Neural cell (in vitro differentiated cells): ENCODE measurements around the gene COL4A2. TPM values are rescaled to one million over a fixed set of nuclear protein-coding genes. Genes with fewer than 3 reads are reported as not detected.

Source experiments
- H2AFZ ChIP-seq: fragments of 200-600, 300-800 bp; sonication (generic), shearing (Covaris generic); 2 replicates; pipeline ENCODE4 v1.6.0; 2014; ENCODE audit warnings: low read depth, mild to moderate bottlenecking, antibody characterized with exemption, low read length, moderate library complexity
- H3F3A ChIP-seq: fragments of 200-600 bp; shearing (Covaris generic); 2 replicates; pipeline ENCODE4 v1.6.1; 2016; ENCODE audit warnings: mild to moderate bottlenecking, moderate library complexity, mixed read lengths, antibody characterized with exemption, low read length; ENCODE audit not compliant: insufficient read depth, poor library complexity, severe bottlenecking
- H3K27ac ChIP-seq: fragments of 200-600, 300-800 bp; sonication (generic), shearing (Covaris generic); 2 replicates; pipeline ENCODE4 v1.5.1; 2014; ENCODE audit warnings: mild to moderate bottlenecking, low read length, moderate library complexity
- H3K27me3 ChIP-seq: fragments of 300-800, 200-600 bp; sonication (generic), shearing (Covaris generic); 2 replicates; pipeline ENCODE4 v1.6.0; 2014; ENCODE audit warnings: mild to moderate bottlenecking, low read depth, low read length, moderate library complexity; ENCODE audit not compliant: insufficient read depth
- H3K36me3 ChIP-seq: fragments of 300-800, 200-600 bp; sonication (generic), shearing (Covaris generic); 2 replicates; pipeline ENCODE4 v1.5.1; 2014; ENCODE audit warnings: mild to moderate bottlenecking, antibody characterized with exemption, low read length, moderate library complexity; ENCODE audit not compliant: insufficient read depth
- H3K4me2 ChIP-seq: fragments of 300-800, 200-600 bp; sonication (generic), shearing (Covaris generic); 2 replicates; pipeline ENCODE4 v1.6.0; 2014; ENCODE audit warnings: mild to moderate bottlenecking, low read length
- H3K4me3 ChIP-seq: fragments of 300-800, 200-600 bp; sonication (generic), shearing (Covaris generic); 2 replicates; pipeline ENCODE4 v1.5.1; 2014; ENCODE audit warnings: mild to moderate bottlenecking, low read length, moderate library complexity
- H3K79me2 ChIP-seq: fragments of 200-600 bp; shearing (Covaris generic); replicated peaks from 2 replicates; pipeline ENCODE4 v1.6.0; 2014; ENCODE audit warnings: mild to moderate bottlenecking, low read length, moderate library complexity; ENCODE audit not compliant: insufficient read depth
- H3K9ac ChIP-seq: fragments of 300-800, 200-600 bp; sonication (generic), shearing (Covaris generic); 2 replicates; pipeline ENCODE4 v1.6.1; 2016; ENCODE audit warnings: mild to moderate bottlenecking, low read length, mixed read lengths
- H3K9me2 ChIP-seq: fragments of 200-600 bp; shearing (Covaris generic); 2 replicates; pipeline ENCODE4 v1.6.1; 2016; ENCODE audit warnings: mild to moderate bottlenecking, low read length, mixed read lengths; ENCODE audit not compliant: insufficient read depth
- H3K9me3 ChIP-seq: fragments of 200-600, 300-800 bp; sonication (generic), shearing (Covaris generic); 2 replicates; pipeline ENCODE4 v1.6.1; 2016; ENCODE audit warnings: mild to moderate bottlenecking, mixed run types, low read length, moderate library complexity, mixed read lengths
- H4K20me1 ChIP-seq: fragments of 200-600 bp; shearing (Covaris generic); 2 replicates; pipeline ENCODE4 v1.6.1; 2016; ENCODE audit warnings: mild to moderate bottlenecking, mixed run types; ENCODE audit not compliant: insufficient read depth
- EP300 ChIP-seq: fragments of 450-650 bp; conservative IDR thresholded peaks from 2 replicates; pipeline ENCODE4 v1.6.1; 2014; ENCODE audit warnings: antibody characterized with exemption, mild to moderate bottlenecking, moderate library complexity; ENCODE audit not compliant: poor library complexity, severe bottlenecking
- EZH2 ChIP-seq: fragments of 200-600, 300-800 bp; shearing (Covaris generic), sonication (generic); IDR thresholded peaks from 2 replicates; pipeline ENCODE4 v1.6.1; 2014; ENCODE audit warnings: antibody characterized with exemption, low read length, borderline replicate concordance, mild to moderate bottlenecking; ENCODE audit not compliant: insufficient read depth, poor library complexity, severe bottlenecking
- MXI1 ChIP-seq: fragments of 450-650 bp; conservative IDR thresholded peaks from 2 replicates; pipeline ENCODE4 v1.6.1; 2014; ENCODE audit warnings: antibody characterized with exemption, mild to moderate bottlenecking; ENCODE audit not compliant: poor library complexity, severe bottlenecking
- POLR2AphosphoS5 ChIP-seq: IDR thresholded peaks from 2 replicates; pipeline ENCODE4 v1.6.1; 2012
- RAD21 ChIP-seq: fragments of 450-650 bp; conservative IDR thresholded peaks from 2 replicates; pipeline ENCODE4 v1.6.1; 2014; ENCODE audit warnings: antibody characterized with exemption, mild to moderate bottlenecking, moderate library complexity
- REST ChIP-seq: IDR thresholded peaks from 2 replicates; pipeline ENCODE4 v1.6.1; 2012; ENCODE audit warnings: borderline replicate concordance
- SMC3 ChIP-seq: fragments of 450-650 bp; conservative IDR thresholded peaks from 2 replicates; pipeline ENCODE4 v1.6.1; 2014; ENCODE audit warnings: antibody characterized with exemption, mild to moderate bottlenecking, moderate library complexity; ENCODE audit not compliant: poor library complexity
- TAF1 ChIP-seq: IDR thresholded peaks from 2 replicates; pipeline ENCODE4 v1.6.1; 2012; ENCODE audit warnings: low read depth
- polyA plus RNA-seq: library from polyadenylated mRNA; depleted of rRNA; stranded (reverse); fragments of >200 nt; gene quantifications from 2 replicates; pipeline ENCODE4 v1.2.3, GENCODE V29; 2014
- TF ChIP-seq, protein P1 (sequence below): fragments of 450-650 bp; IDR thresholded peaks from 2 replicates; pipeline ENCODE4 v1.5.1; 2014; ENCODE audit warnings: antibody characterized with exemption, mild to moderate bottlenecking, moderate library complexity; ENCODE audit not compliant: poor library complexity, severe bottlenecking

COL4A2 gene
- polyA plus RNA-seq, 1 donor from 2014 or later, result 30.8 TPM

- no peaks in the 10 kb centered on the region for H3K9me2 ChIP-seq
- TF ChIP-seq EZH2 (no peak), POLR2AphosphoS5 (no peak), RAD21 (no peak), TAF1 (no peak), SMC3 (no peak), MXI1 (no peak), REST (no peak)
These were observed 150.9 kb downstream of the COL4A2 start for GRCh38 chr13:110458017-110458416.

DNA sequence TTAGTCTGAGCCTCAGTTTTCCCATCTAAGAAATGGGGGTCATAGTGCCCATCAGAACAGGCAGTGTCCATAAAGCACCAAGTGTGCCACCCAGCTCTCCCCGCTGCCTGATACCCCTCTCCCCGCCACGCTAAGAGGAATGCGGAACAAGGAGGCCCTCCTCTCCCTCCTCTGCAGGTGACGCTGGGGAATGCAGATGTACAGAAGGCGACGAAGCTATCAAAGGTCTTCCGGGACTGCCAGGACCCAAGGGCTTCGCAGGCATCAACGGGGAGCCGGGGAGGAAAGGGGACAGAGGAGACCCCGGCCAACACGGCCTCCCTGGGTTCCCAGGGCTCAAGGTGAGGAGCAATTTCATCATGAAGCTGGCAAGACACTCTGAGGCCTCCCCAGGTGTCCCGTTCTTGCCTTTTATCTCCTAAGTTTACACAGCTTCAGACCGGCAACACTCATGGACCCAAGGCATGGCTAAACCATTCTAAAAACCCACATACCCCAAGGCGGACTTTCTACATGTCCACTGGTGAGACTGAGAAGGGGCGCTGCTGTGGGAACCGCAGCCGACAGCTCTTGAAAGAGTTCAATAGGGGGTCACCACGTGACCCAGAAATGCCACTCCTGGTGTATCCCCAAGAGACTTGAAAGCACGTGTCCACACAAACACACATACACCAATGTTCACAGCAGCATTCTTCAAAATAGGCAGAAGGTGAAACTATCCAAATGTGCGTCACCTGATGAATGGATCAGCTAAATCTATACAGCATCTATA is 151.7 kb downstream of the COL4A2 start:
- no peaks in the 10 kb centered on the region for H3F3A ChIP-seq
- H2AFZ ChIP-seq, result no peak overlapping the region

More at GRCh38 chr13:110458017-110458416, 150.9 kb downstream of the COL4A2 start:
- Histone ChIP-seq H4K20me1 (no peaks in the 10 kb centered on the region), H3K27ac (no peak overlapping the region), H3K4me2 (no peak overlapping the region), H3F3A (no peaks in the 10 kb centered on the region), H2AFZ (no peak overlapping the region), H3K27me3 (no peaks in the 10 kb centered on the region), H3K9me3 (no peaks in the 10 kb centered on the region), H3K9ac (no peak overlapping the region), H3K79me2 (no peaks in the 10 kb centered on the region), H3K4me3 (no peak overlapping the region), H3K36me3 (no peaks in the 10 kb centered on the region)

More for the DNA sequence above, 151.7 kb downstream of the COL4A2 start:
- Histone ChIP-seq H3K27me3 (no peaks in the 10 kb centered on the region), H3K27ac (no peak overlapping the region), H3K9me2 (no peaks in the 10 kb centered on the region), H3K4me3 (no peak overlapping the region), H3K36me3 (no peaks in the 10 kb centered on the region), H3K4me2 (no peak overlapping the region), H3K79me2 (no peaks in the 10 kb centered on the region), H4K20me1 (no peaks in the 10 kb centered on the region), H3K9me3 (no peaks in the 10 kb centered on the region), H3K9ac (no peak overlapping the region)
- TF ChIP-seq, protein P1, sequence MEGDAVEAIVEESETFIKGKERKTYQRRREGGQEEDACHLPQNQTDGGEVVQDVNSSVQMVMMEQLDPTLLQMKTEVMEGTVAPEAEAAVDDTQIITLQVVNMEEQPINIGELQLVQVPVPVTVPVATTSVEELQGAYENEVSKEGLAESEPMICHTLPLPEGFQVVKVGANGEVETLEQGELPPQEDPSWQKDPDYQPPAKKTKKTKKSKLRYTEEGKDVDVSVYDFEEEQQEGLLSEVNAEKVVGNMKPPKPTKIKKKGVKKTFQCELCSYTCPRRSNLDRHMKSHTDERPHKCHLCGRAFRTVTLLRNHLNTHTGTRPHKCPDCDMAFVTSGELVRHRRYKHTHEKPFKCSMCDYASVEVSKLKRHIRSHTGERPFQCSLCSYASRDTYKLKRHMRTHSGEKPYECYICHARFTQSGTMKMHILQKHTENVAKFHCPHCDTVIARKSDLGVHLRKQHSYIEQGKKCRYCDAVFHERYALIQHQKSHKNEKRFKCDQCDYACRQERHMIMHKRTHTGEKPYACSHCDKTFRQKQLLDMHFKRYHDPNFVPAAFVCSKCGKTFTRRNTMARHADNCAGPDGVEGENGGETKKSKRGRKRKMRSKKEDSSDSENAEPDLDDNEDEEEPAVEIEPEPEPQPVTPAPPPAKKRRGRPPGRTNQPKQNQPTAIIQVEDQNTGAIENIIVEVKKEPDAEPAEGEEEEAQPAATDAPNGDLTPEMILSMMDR, result no peak
- TF ChIP-seq POLR2AphosphoS5 (no peak), EZH2 (no peak), REST (no peak), EP300 (no peak)
